Endothelial cell of umbilical vein (primary cell): ENCODE data around the gene SNX24. TPM values are rescaled to one million over a fixed set of nuclear protein-coding genes. Genes with fewer than 3 reads are reported as not detected.

Experiments
- BruUV-seq: library from RNA; stranded (reverse); fragments of 400-500 nt; replicated peaks from 2 replicates; lab custom pipeline; 2021; lab: Mats Ljungman, UMichigan
- CTCF ChIA-PET: fragments of 300-600, 350-600 bp; sonication (Branson Sonifier 250); formaldehyde crosslinking; loops from one replicate; lab custom pipeline; 2021; ENCODE audit warnings: antibody characterized with exemption, inconsistent platforms; lab: Charles Lee
- POLR2A ChIA-PET: fragments of 300-600, 350-600 bp; sonication (Branson Sonifier 250); formaldehyde crosslinking; loops from one replicate; lab custom pipeline; 2021; ENCODE audit warnings: antibody characterized with exemption, inconsistent platforms; lab: Charles Lee
- DNase-seq: peaks from one replicate; pipeline ENCODE4 v3.0.0-alpha.2; 2011; ENCODE audit warnings: low read depth, low spot score
- FAIRE-seq: peaks from 2 replicates; lab custom pipeline; 2011; peaks lifted over from hg19 to GRCh38; lab: Jason Lieb, UNC
- H2AFZ ChIP-seq: 2 replicates; pipeline ENCODE4 v1.6.0; 2012; ENCODE audit warnings: low read depth, low read length, control low read depth, inconsistent platforms
- H3K27ac ChIP-seq: 2 replicates; pipeline ENCODE4 v1.5.1; 2011; ENCODE audit warnings: low read depth, mild to moderate bottlenecking, control low read depth, low read length, moderate library complexity; ENCODE audit not compliant: insufficient read depth
- H3K27me3 ChIP-seq, 2 experiments: 2 replicates each; pipeline versions ENCODE4 v1.6.0 to v1.6.1; 2011; ENCODE audit warnings: low read length in 2 of 2, mixed read lengths in 1 of 2; ENCODE audit not compliant: control insufficient read depth in 2 of 2, insufficient read depth in 2 of 2
- H3K36me3 ChIP-seq, 2 experiments: 2 replicates in 1 of 2; 3 replicates in 1 of 2; pipeline ENCODE4 v1.5.1; 2011; ENCODE audit warnings: low read length in 2 of 2, mild to moderate bottlenecking in 1 of 2, moderate library complexity in 1 of 2; ENCODE audit not compliant: control insufficient read depth in 2 of 2, insufficient read depth in 2 of 2; ENCODE audit errors: extremely low read depth in 1 of 2
- H3K4me1 ChIP-seq: 3 replicates; pipeline ENCODE4 v1.5.1; 2011; ENCODE audit warnings: mild to moderate bottlenecking, low read length; ENCODE audit not compliant: control insufficient read depth, insufficient read depth; ENCODE audit errors: extremely low read depth
- H3K4me2 ChIP-seq: 2 replicates; pipeline ENCODE4 v1.6.1; 2011; ENCODE audit warnings: low read length, control low read depth, mixed read lengths; ENCODE audit not compliant: insufficient read depth
- H3K4me3 ChIP-seq, 3 experiments: fragments of 200-600 bp in 1 of 3; sonication (generic), shearing (Covaris generic) in 1 of 3; replicated peaks in 1 of 3; 2 replicates each; pipeline ENCODE4 v1.5.1; 2011 to 2016; ENCODE audit warnings: control low read depth in 3 of 3, low read length in 3 of 3, mild to moderate bottlenecking in 2 of 3, inconsistent platforms in 1 of 3, low read depth in 1 of 3, moderate library complexity in 1 of 3; ENCODE audit not compliant: insufficient read depth in 1 of 3
- H3K79me2 ChIP-seq: 2 replicates; pipeline ENCODE4 v1.6.0; 2012; ENCODE audit warnings: low read length, inconsistent platforms; ENCODE audit not compliant: control insufficient read depth, insufficient read depth
- H3K9ac ChIP-seq: replicated peaks from 2 replicates; pipeline ENCODE3; 2011; ENCODE audit warnings: low read length, control low read depth; ENCODE audit not compliant: insufficient read depth; ENCODE audit errors: extremely low read depth
- H3K9me1 ChIP-seq: replicated peaks from 3 replicates; pipeline ENCODE4 v1.6.0; 2011; ENCODE audit warnings: mild to moderate bottlenecking, low read length; ENCODE audit not compliant: control insufficient read depth, insufficient read depth; ENCODE audit errors: extremely low read depth
- H3K9me3 ChIP-seq: replicated peaks from 2 replicates; pipeline ENCODE4 v1.5.1; 2012; ENCODE audit warnings: low read length, inconsistent platforms; ENCODE audit not compliant: control insufficient read depth, insufficient read depth
- H4K20me1 ChIP-seq: replicated peaks from 2 replicates; pipeline ENCODE3; 2011; ENCODE audit warnings: mild to moderate bottlenecking, low read length; ENCODE audit not compliant: control insufficient read depth, insufficient read depth; ENCODE audit errors: extremely low read depth
- CTCF ChIP-seq, 2 donors: IDR thresholded peaks; 1 replicate in 1 of 2; 2 replicates in 1 of 2; pipeline ENCODE4 v1.5.1; 2011; ENCODE audit warnings: low read length in 2 of 2, mild to moderate bottlenecking in 2 of 2, moderate library complexity in 2 of 2, control low read depth in 1 of 2, inconsistent platforms in 1 of 2, low read depth in 1 of 2; ENCODE audit not compliant: insufficient read depth in 1 of 2; ENCODE audit errors: extremely low read depth in 1 of 2
- EZH2 ChIP-seq: IDR thresholded peaks from 2 replicates; pipeline ENCODE4 v1.6.1; 2012; ENCODE audit warnings: borderline replicate concordance, low read depth, mild to moderate bottlenecking, moderate library complexity, low read length, inconsistent platforms; ENCODE audit not compliant: severe bottlenecking
- FOS ChIP-seq: IDR thresholded peaks from 2 replicates; pipeline ENCODE4 v1.6.1; 2011; ENCODE audit warnings: mild to moderate bottlenecking, low read length, moderate library complexity, borderline replicate concordance; ENCODE audit not compliant: insufficient read depth
- GATA2 ChIP-seq: IDR thresholded peaks from 2 replicates; pipeline ENCODE4 v1.7.0; 2011; ENCODE audit warnings: low read depth, mild to moderate bottlenecking, moderate library complexity, mixed read lengths, low read length; ENCODE audit not compliant: insufficient read length, insufficient read depth
- JUN ChIP-seq: IDR thresholded peaks from 2 replicates; pipeline ENCODE4 v1.6.1; 2011; ENCODE audit warnings: borderline replicate concordance, low read depth; ENCODE audit not compliant: insufficient read length, insufficient read depth
- MAX ChIP-seq: IDR thresholded peaks from 2 replicates; pipeline ENCODE4 v1.6.1; 2011; ENCODE audit not compliant: insufficient read depth, insufficient read length
- MYC ChIP-seq: IDR thresholded peaks from one replicate; pipeline ENCODE4 v1.6.1; 2011; ENCODE audit warnings: mild to moderate bottlenecking, low read depth, low read length
- POLR2A ChIP-seq: IDR thresholded peaks from 2 replicates; pipeline ENCODE4 v1.6.1; 2012; ENCODE audit warnings: low read depth, mild to moderate bottlenecking, control low read depth, low read length
- POLR2AphosphoS5 ChIP-seq: IDR thresholded peaks from 2 replicates; pipeline ENCODE4 v1.6.1; 2012; ENCODE audit warnings: low read depth, mild to moderate bottlenecking, control low read depth, low read length, moderate library complexity; ENCODE audit not compliant: insufficient read depth
- dilution Hi-C: fragments of 300-500 bp; cut with MboI; formaldehyde crosslinking; loops from one replicate; pipeline ENCODE4 v1.15.0; 2019; ENCODE audit warnings: low sequenced_read_pairs; ENCODE audit not compliant: extremely low pct_ligation_motif_present
- intact Hi-C: fragments of 100-400 bp; cut with micrococcal nuclease; formaldehyde crosslinking; loops from one replicate; pipeline ENCODE4 v1.10.0; 2022
- polyA plus RNA-seq, 4 experiments: library from polyadenylated mRNA; depleted of rRNA in 3 of 4; stranded (reverse) in 3 of 4; unstranded in 1 of 4; fragments of >200 nt; gene quantifications; 2 replicates each; pipeline versions ENCODE4 v1.2.1 to v1.2.3, GENCODE V29; 2011 to 2012; ENCODE audit warnings: missing spikeins in 1 of 4
- total RNA-seq: library from RNA; stranded (reverse); gene quantifications from 2 replicates; pipeline ENCODE4 v1.2.3, GENCODE V29; 2021

SNX24 gene
- total and polyA plus RNA-seq, 2 donors (not counting 3 experiments of a cell fraction or from before 2014, with no cell fraction given) = 2.9 to 14.9 TPM

- TF ChIP-seq EZH2 (no peak), GATA2 (no peak), MYC (no peak), POLR2A (no peak), CTCF (IDR thresholded peaks at IDR 0.05; ENCODE audit: extremely low read depth in 1 of 2, insufficient read depth in 1 of 2, low read depth in 1 of 2, low read length in 2 of 2) (no peak), FOS (no peak), JUN (no peak), POLR2AphosphoS5 (no peak), MAX (no peak)
- Histone ChIP-seq H3K9ac (no peak overlapping the region), H3K27ac (no peak overlapping the region), H4K20me1 (no peaks in the 10 kb centered on the region), H3K27me3 (no peaks in the 10 kb centered on the region), H3K4me3 (no peak overlapping the region), H3K9me1 (no peaks in the 10 kb centered on the region), H3K79me2 (no peaks in the 10 kb centered on the region), H3K36me3 (no peaks in the 10 kb centered on the region), H2AFZ (no peak overlapping the region), H3K9me3 (no peaks in the 10 kb centered on the region), H3K4me2 (no peak overlapping the region), H3K4me1 (no peaks in the 10 kb centered on the region)
- CTCF ChIA-PET = no interaction called here
- DNase-seq (no peak), FAIRE-seq (no peak)
- intact Hi-C loops = no loop called here
- dilution Hi-C loops = no loop called here
- POLR2A ChIA-PET = no interaction called here
- no TSS peak for BruUV-seq
These were observed 119.7 kb downstream of the SNX24 start for GRCh38 chr5:122965111-122965510.
